Natural killer cell (primary cell): ENCODE measurements around the gene VIPAS39. TPM values are rescaled to one million over a fixed set of nuclear protein-coding genes. Genes with fewer than 3 reads are reported as not detected.

ENCODE experiments used
- ATAC-seq, 3 donors: fragments of 150-1000 bp in 2 of 3; fragments of 200-7000 bp in 1 of 3; cut with Tn5 transposase; 1 replicate in 1 of 3; 2 replicates in 2 of 3; pipeline ENCODE4 v1.10.0; 2021; ENCODE audit warnings: mild to moderate bottlenecking in 2 of 3, moderate library complexity in 2 of 3
- DNase-seq, 2 donors: peaks; one replicate each; pipeline versions ENCODE4 v3.0.0 to v3.0.0-alpha.2; 2013 to 2021; ENCODE audit warnings: mixed read lengths in 1 of 2
- H3K27ac ChIP-seq: one replicate; pipeline ENCODE4 v1.5.1; 2013; ENCODE audit warnings: mild to moderate bottlenecking, low read length
- H3K27me3 ChIP-seq: one replicate; pipeline ENCODE4 v1.6.1; 2013; ENCODE audit warnings: low read length; ENCODE audit not compliant: control insufficient read depth, insufficient read depth
- H3K36me3 ChIP-seq: one replicate; pipeline ENCODE4 v1.6.1; 2013; ENCODE audit warnings: low read length; ENCODE audit not compliant: control insufficient read depth, insufficient read depth
- H3K4me1 ChIP-seq: one replicate; pipeline ENCODE4 v1.6.1; 2013; ENCODE audit warnings: low read length; ENCODE audit not compliant: control insufficient read depth, insufficient read depth
- H3K4me3 ChIP-seq: one replicate; pipeline ENCODE4 v1.5.1; 2013; ENCODE audit warnings: low read length
- H3K9me3 ChIP-seq: one replicate; pipeline ENCODE4 v1.6.1; 2013; ENCODE audit warnings: low read length; ENCODE audit not compliant: control insufficient read depth, insufficient read depth
- H3K27ac Mint-ChIP-seq, 2 donors: one replicate each; pipeline ENCODE4 v1.8.0; 2022; ENCODE audit warnings: mild to moderate bottlenecking in 2 of 2, mixed read lengths in 2 of 2, moderate library complexity in 1 of 2
- H3K27me3 Mint-ChIP-seq, 2 donors: one replicate each; pipeline ENCODE4 v1.8.0; 2022; ENCODE audit warnings: low read depth in 2 of 2, mixed read lengths in 2 of 2
- H3K36me3 Mint-ChIP-seq: one replicate; pipeline ENCODE4 v1.8.0; 2022; ENCODE audit warnings: mixed read lengths
- H3K4me1 Mint-ChIP-seq, 2 donors: one replicate each; pipeline ENCODE4 v1.8.0; 2022; ENCODE audit warnings: mixed read lengths in 2 of 2
- H3K4me3 Mint-ChIP-seq: one replicate; pipeline ENCODE4 v1.8.0; 2022; ENCODE audit warnings: mild to moderate bottlenecking, moderate library complexity, mixed read lengths
- H3K9me3 Mint-ChIP-seq, 2 donors: one replicate each; pipeline ENCODE4 v1.8.0; 2022; ENCODE audit warnings: mixed read lengths in 2 of 2
- WGBS: methylation state at CpG from one replicate; pipeline ENCODE4 v1.1.7; 2013; ENCODE audit warnings: missing lambda C conversion rate; ENCODE audit not compliant: insufficient coverage; 5-methylcytosine and 5-hydroxymethylcytosine counted together
- intact Hi-C: fragments of 100-400 bp; cut with micrococcal nuclease; formaldehyde crosslinking; loops from one replicate; pipeline ENCODE4 v1.14.2; 2022
- total RNA-seq, 4 donors: library from RNA; stranded (reverse); fragments of 120-200 nt in 1 of 4; gene quantifications; one replicate each; pipeline versions ENCODE4 v1.2.3 to v1.2.4, GENCODE V29; 2013 to 2022
- TF ChIP-seq, protein P1 (sequence below): fragments of 200-600 bp; IDR thresholded peaks from one replicate; pipeline ENCODE4 v1.8.0; 2022; ENCODE audit warnings: antibody characterized with exemption

Gene VIPAS39
- total RNA-seq, 3 donors from 2014 or later (not counting 1 experiment from before 2014, with no cell fraction given) = 11.2 to 14.4 (median 13.0) TPM

DNA sequence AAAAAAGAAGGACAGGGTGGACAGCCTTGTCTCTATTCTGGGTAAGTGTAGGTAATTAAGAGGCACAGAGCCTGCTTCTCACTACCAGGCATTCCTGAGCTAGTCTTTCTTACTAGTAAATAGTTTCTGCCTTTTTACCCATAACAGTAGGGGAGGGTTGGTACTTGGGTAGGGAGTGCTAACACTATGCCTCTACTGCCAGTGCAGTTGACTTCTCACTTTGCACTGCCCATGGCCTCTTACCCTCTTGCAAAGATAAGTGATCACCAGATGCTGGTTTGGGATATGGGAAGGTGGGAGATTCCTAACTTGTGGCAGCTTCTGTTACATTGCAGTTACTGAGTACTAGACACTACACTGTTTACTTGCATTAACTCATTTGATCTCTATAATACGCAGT lies 12.1 kb upstream of the VIPAS39 start:
- Mint-ChIP-seq H3K4me1 (no peaks in the 10 kb centered on the region), H3K36me3 (peaks cover 11% of the 10 kb centered on the region), H3K27ac (no peak overlapping the region), H3K4me3 (no peak overlapping the region), H3K27me3 (no peaks in the 10 kb centered on the region), H3K9me3 (no peaks in the 10 kb centered on the region)
- Histone ChIP-seq H3K27ac (no peak overlapping the region), H3K4me1 (no peaks in the 10 kb centered on the region), H3K36me3 (peaks cover 46% of the 10 kb centered on the region), H3K4me3 (no peak overlapping the region), H3K9me3 (no peaks in the 10 kb centered on the region), H3K27me3 (no peaks in the 10 kb centered on the region)
- TF ChIP-seq, protein P1, sequence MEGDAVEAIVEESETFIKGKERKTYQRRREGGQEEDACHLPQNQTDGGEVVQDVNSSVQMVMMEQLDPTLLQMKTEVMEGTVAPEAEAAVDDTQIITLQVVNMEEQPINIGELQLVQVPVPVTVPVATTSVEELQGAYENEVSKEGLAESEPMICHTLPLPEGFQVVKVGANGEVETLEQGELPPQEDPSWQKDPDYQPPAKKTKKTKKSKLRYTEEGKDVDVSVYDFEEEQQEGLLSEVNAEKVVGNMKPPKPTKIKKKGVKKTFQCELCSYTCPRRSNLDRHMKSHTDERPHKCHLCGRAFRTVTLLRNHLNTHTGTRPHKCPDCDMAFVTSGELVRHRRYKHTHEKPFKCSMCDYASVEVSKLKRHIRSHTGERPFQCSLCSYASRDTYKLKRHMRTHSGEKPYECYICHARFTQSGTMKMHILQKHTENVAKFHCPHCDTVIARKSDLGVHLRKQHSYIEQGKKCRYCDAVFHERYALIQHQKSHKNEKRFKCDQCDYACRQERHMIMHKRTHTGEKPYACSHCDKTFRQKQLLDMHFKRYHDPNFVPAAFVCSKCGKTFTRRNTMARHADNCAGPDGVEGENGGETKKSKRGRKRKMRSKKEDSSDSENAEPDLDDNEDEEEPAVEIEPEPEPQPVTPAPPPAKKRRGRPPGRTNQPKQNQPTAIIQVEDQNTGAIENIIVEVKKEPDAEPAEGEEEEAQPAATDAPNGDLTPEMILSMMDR = no peak
- DNase-seq = no peak
- intact Hi-C loops = no loop called here
- 100% methylated on average over 1 of the region's 1 CpG for WGBS
- ATAC-seq = no peak

DNA sequence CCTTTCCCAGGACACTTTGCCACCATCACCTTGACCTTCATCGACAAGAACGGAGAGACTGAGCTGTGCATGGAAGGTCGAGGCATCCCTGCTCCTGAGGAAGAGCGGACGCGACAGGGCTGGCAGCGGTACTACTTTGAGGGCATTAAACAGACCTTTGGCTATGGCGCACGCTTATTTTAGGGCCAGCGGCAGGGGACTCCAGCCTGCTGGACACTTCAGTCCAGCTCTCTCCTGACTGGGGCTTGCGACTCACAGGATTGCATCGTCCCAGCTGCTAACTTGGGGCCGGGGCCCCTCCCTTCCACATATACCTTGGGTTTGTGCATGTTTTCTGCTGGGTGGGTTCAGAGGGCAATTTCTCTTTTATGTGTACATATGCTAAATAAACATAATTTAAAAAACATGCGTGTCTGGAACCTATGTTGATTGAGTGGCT lies 11.7 kb upstream of the VIPAS39 start:
- intact Hi-C loops = no loop called here
- H3K9me3 ChIP-seq = no peaks in the 10 kb centered on the region
- H3K4me3 Mint-ChIP-seq = no peak overlapping the region
- H3K27me3 Mint-ChIP-seq = no peaks in the 10 kb centered on the region
- H3K27ac ChIP-seq = no peak overlapping the region
- H3K9me3 Mint-ChIP-seq = no peaks in the 10 kb centered on the region
- H3K4me1 Mint-ChIP-seq = no peaks in the 10 kb centered on the region
- no peak for ATAC-seq
- H3K36me3 ChIP-seq = peaks cover 50% of the 10 kb centered on the region
- TF ChIP-seq, protein P1 = no peak
- 97% methylated on average over 13 of the region's 14 CpGs for WGBS
- no peaks in the 10 kb centered on the region for H3K27me3 ChIP-seq
- H3K4me3 ChIP-seq = no peak overlapping the region
- H3K4me1 ChIP-seq = no peaks in the 10 kb centered on the region
- DNase-seq = no peak
- peaks cover 11% of the 10 kb centered on the region for H3K36me3 Mint-ChIP-seq
- H3K27ac Mint-ChIP-seq = no peak overlapping the region

DNA sequence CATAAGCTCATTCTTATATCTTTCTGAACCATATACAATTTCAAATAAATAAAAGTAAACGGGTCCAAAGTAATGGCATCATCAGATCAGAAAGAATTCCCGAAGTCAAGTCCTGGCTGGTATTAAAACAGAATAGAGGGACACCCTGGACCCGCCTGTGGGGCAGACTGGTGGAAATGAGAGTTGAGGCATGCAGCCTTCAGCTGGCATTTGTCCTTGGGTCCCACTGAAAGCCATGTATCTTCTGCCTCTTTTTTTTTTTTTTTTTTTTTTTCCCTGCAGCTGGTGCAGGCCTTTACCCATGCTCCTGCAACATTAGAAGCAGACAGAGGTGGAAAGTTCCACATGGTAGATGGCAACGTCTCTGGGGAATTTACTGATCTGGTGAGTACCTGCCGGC lies 10.4 kb upstream of the VIPAS39 start:
- ATAC-seq (no peak), DNase-seq (no peak)
- Mint-ChIP-seq H3K4me3 (no peak overlapping the region), H3K27ac (no peak overlapping the region), H3K36me3 (peaks cover 11% of the 10 kb centered on the region), H3K4me1 (no peaks in the 10 kb centered on the region), H3K27me3 (no peaks in the 10 kb centered on the region), H3K9me3 (no peaks in the 10 kb centered on the region)
- 93% methylated on average over 5 of the region's 5 CpGs for WGBS
- H3K27me3 ChIP-seq = no peaks in the 10 kb centered on the region
- H3K9me3 ChIP-seq = no peaks in the 10 kb centered on the region
- no peaks in the 10 kb centered on the region for H3K4me1 ChIP-seq
- TF ChIP-seq, protein P1 = no peak
- intact Hi-C loops = no loop called here
- no peak overlapping the region for H3K27ac ChIP-seq
- H3K36me3 ChIP-seq = peaks cover 61% of the 10 kb centered on the region
- no peak overlapping the region for H3K4me3 ChIP-seq

DNA sequence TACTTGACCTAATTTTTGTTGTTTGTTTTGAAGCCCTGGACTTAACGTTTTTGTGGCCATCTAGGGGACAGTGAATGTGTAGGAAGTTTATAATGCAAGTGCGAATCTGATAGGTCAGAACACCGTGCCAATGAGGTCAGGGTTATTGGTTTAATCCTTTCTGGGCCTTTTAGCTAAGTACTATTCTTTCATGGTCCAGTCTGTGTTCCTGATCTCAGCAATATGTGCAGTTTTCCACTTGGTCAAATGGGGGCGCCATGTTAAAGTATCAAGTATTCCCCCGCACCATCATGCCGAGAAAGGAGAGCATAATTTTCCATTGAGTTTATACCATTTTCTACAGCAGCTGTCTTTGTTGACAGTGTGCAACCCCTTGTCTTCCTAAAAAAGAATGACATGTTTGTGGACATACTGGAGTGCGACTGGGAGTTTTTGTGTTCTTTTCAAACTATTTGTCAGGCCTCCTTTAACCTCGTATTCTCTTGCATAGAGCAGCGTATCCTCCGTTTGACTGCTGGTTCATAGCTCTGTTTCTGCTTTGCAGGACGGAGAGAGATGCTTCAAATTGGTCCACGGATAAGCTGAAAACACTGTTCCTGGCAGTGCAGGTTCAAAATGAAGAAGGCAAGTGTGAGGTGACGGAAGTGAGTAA lies 1.8 kb upstream of the VIPAS39 start:
- H3K36me3 Mint-ChIP-seq = peaks cover 7% of the 10 kb centered on the region
- peak overlapping the region; percentile 99 to 100 for H3K27ac Mint-ChIP-seq
- intact Hi-C loops = loop anchor here (2.0 to 5.0 kb wide), 2 partner anchors 92 to 362 kb away; partner anchors contain the start of gene CIPC
- Histone ChIP-seq H3K27me3 (no peaks in the 10 kb centered on the region), H3K4me1 (peaks cover 17% of the 10 kb centered on the region), H3K36me3 (peaks cover 32% of the 10 kb centered on the region), H3K4me3 (peak overlapping the region; percentile 86), H3K27ac (no peak overlapping the region), H3K9me3 (no peaks in the 10 kb centered on the region)
- TF ChIP-seq, protein P1 = peak; percentile 55
- DNase-seq = peak; percentile 40 to 79
- H3K27me3 Mint-ChIP-seq = no peaks in the 10 kb centered on the region
- peak overlapping the region; percentile 100 for H3K4me3 Mint-ChIP-seq
- no peaks in the 10 kb centered on the region for H3K9me3 Mint-ChIP-seq
- WGBS = 48% methylated on average over 13 of the region's 13 CpGs
- H3K4me1 Mint-ChIP-seq = peaks cover 40 to 46% of the 10 kb centered on the region in 2 donors
- no peak for ATAC-seq
